Measurements from ENCODE around the gene PPDPF.

DNA sequence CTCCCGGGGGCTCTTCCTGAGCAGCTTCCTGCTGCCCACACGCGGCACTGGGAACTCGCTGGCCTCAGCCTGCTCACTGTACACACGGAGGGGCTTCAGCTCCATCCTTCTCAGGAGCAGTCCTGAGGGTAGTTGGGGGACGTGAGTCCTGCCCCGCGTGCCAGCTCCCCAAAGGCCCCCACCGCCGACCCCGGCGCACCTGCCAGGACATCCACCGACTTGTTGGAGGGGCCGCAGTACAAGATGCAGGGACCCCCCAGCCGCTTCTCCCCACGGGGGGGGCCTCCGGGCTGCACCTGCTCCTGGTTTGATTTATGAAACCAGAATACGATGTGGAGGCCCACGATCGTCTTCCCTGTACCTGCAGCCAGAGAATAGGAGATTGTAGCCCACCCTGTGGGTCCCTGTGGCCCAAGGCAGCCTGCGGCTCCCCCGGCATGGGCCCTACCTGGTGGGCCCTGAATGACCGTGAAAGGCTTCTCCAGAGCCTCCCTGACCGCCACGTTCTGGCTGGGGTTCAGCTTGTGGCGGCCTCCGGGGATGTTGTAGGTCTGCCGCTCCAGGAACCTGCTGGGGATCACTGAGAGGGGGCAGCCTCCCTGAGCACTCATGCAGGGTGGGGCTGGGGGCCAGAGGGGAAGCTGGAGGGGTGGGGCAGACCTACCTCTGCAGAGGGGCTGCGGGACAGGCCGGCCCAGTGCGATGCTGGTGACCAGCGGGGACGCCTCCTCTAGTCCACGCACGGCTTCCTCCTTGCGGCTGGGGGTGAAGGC is 41.2 kb downstream of the PPDPF start:
- TF ChIP-seq, protein P1, sequence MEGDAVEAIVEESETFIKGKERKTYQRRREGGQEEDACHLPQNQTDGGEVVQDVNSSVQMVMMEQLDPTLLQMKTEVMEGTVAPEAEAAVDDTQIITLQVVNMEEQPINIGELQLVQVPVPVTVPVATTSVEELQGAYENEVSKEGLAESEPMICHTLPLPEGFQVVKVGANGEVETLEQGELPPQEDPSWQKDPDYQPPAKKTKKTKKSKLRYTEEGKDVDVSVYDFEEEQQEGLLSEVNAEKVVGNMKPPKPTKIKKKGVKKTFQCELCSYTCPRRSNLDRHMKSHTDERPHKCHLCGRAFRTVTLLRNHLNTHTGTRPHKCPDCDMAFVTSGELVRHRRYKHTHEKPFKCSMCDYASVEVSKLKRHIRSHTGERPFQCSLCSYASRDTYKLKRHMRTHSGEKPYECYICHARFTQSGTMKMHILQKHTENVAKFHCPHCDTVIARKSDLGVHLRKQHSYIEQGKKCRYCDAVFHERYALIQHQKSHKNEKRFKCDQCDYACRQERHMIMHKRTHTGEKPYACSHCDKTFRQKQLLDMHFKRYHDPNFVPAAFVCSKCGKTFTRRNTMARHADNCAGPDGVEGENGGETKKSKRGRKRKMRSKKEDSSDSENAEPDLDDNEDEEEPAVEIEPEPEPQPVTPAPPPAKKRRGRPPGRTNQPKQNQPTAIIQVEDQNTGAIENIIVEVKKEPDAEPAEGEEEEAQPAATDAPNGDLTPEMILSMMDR (IDR thresholded peaks at IDR 0.05) = no peak
- TF ChIP-seq POLR2A (IDR thresholded peaks at IDR 0.05) (no peak), POLR2AphosphoS5 (IDR thresholded peaks at IDR 0.05) (no peak)
